Measurements from ENCODE around the gene PTGR2.
A peak's percentile ranks its signal among the peaks of the same experiment; 100 is the strongest.

DNA sequence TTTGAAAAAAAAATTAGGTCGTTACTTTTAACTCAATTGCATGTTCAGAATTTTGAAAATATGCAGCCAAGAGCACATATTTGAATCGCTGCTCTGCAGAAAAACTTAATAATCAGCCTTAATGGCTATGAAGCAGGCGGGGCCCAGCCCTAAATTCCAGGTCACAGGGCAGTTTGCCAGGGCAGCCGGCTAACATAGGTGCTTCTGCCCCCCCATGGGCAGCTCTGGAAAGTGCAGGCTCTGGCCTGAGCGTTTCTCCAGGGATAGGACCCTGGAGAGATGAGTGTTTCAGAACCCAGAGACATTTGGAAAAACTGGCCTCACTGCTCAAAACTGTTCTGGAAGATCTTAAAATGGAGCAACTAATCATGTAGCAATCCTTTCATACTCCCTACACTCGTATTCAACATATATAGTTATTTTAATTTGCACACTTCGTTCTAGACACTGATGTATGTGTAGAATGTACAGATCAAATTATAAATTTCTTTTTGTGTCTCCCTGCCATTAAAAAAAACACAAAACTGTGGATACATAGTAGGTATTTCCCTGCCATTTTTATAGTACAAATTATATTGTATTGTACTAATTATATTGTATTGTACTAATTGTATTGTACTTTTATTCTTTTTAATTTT, 26.0 kb upstream of the PTGR2 start:
- TF ChIP-seq EP300 (IDR thresholded peaks at IDR 0.05) (no peak), CTCF (IDR thresholded peaks at IDR 0.05) (peak; percentile 66 to 95 (median 92)), POLR2AphosphoS5 (IDR thresholded peaks at IDR 0.05) (peak; percentile 58 to 82 (median 68)), POLR2A (IDR thresholded peaks at IDR 0.05) (no peak)
